Mesenchymal stem cell (in vitro differentiated cells and primary cell): ENCODE results near the gene AOAH.
A peak's percentile ranks its signal among the peaks of the same experiment; 100 is the strongest.

ENCODE experiments used
- DNase-seq: peaks from one replicate; pipeline ENCODE4 v3.0.0-alpha.2; 2013
- H2AFZ ChIP-seq: one replicate; pipeline ENCODE4 v1.6.1; 2013; ENCODE audit warnings: low read depth, mild to moderate bottlenecking, control low read depth, inconsistent platforms, low read length, moderate library complexity
- H2AK5ac ChIP-seq: 2 replicates; pipeline ENCODE4 v1.6.1; 2013; ENCODE audit warnings: low read length, moderate library complexity, mild to moderate bottlenecking, inconsistent platforms; ENCODE audit not compliant: severe bottlenecking
- H2BK120ac ChIP-seq: one replicate; pipeline ENCODE4 v1.6.1; 2013; ENCODE audit warnings: low read depth, mild to moderate bottlenecking, inconsistent platforms, low read length, moderate library complexity
- H2BK12ac ChIP-seq, 2 experiments: one replicate each; pipeline ENCODE4 v1.6.1; 2013; ENCODE audit warnings: inconsistent platforms in 2 of 2, low read length in 2 of 2, mild to moderate bottlenecking in 2 of 2, moderate library complexity in 2 of 2, control low read depth in 1 of 2
- H2BK15ac ChIP-seq: one replicate; pipeline ENCODE4 v1.6.1; 2013; ENCODE audit warnings: mild to moderate bottlenecking, low read depth, inconsistent platforms; ENCODE audit not compliant: poor library complexity, severe bottlenecking
- H2BK5ac ChIP-seq: 2 replicates; pipeline ENCODE4 v1.6.1; 2013; ENCODE audit warnings: low read depth, mild to moderate bottlenecking, low read length, control low read depth, inconsistent platforms; ENCODE audit not compliant: poor library complexity, severe bottlenecking
- H3K14ac ChIP-seq, 2 experiments: one replicate each; pipeline ENCODE4 v1.6.1; 2013; ENCODE audit warnings: inconsistent platforms in 2 of 2, low read length in 2 of 2, control low read depth in 1 of 2, mild to moderate bottlenecking in 1 of 2, moderate library complexity in 1 of 2
- H3K18ac ChIP-seq, 2 experiments: one replicate each; pipeline ENCODE4 v1.6.1; 2013; ENCODE audit warnings: inconsistent platforms in 2 of 2, low read length in 2 of 2, control low read depth in 1 of 2, low read depth in 1 of 2, mild to moderate bottlenecking in 1 of 2
- H3K23ac ChIP-seq, 2 experiments: one replicate each; pipeline ENCODE4 v1.6.1; 2013; ENCODE audit warnings: inconsistent platforms in 2 of 2, low read length in 2 of 2, mild to moderate bottlenecking in 2 of 2, moderate library complexity in 2 of 2, control low read depth in 1 of 2
- H3K27ac ChIP-seq: 2 replicates; pipeline ENCODE4 v1.5.1; 2013; ENCODE audit warnings: mild to moderate bottlenecking, moderate library complexity, low read length, control low read depth, inconsistent platforms; ENCODE audit not compliant: poor library complexity, severe bottlenecking
- H3K27me3 ChIP-seq, 2 experiments: 2 replicates each; pipeline versions ENCODE4 v1.6.1 to v1.7.0; 2013; ENCODE audit warnings: low read length in 2 of 2, mild to moderate bottlenecking in 2 of 2, moderate library complexity in 2 of 2, control low read depth in 1 of 2, inconsistent platforms in 1 of 2; ENCODE audit not compliant: control insufficient read depth in 1 of 2, insufficient read depth in 1 of 2
- H3K36me3 ChIP-seq, 2 experiments: 2 replicates each; pipeline versions ENCODE4 v1.6.1 to v1.7.0; 2013; ENCODE audit warnings: low read length in 2 of 2, control low read depth in 1 of 2, inconsistent platforms in 1 of 2, low read depth in 1 of 2, mild to moderate bottlenecking in 1 of 2; ENCODE audit not compliant: insufficient read depth in 2 of 2, control insufficient read depth in 1 of 2
- H3K4ac ChIP-seq, 2 experiments: one replicate each; pipeline ENCODE4 v1.6.1; 2013; ENCODE audit warnings: inconsistent platforms in 2 of 2, low read length in 2 of 2, mild to moderate bottlenecking in 2 of 2, moderate library complexity in 2 of 2, control low read depth in 1 of 2, low read depth in 1 of 2
- H3K4me1 ChIP-seq: 2 replicates; pipeline ENCODE4 v1.6.1; 2013; ENCODE audit warnings: low read depth, low read length, control low read depth; ENCODE audit not compliant: control insufficient read depth, insufficient read depth
- H3K4me2 ChIP-seq: 2 replicates; pipeline ENCODE4 v1.6.1; 2013; ENCODE audit warnings: low read length, mild to moderate bottlenecking, inconsistent platforms; ENCODE audit not compliant: poor library complexity, severe bottlenecking
- H3K4me3 ChIP-seq, 2 experiments: 2 replicates each; pipeline versions ENCODE4 v1.5.1 to v1.7.0; 2013; ENCODE audit warnings: low read length in 2 of 2, mild to moderate bottlenecking in 2 of 2, control low read depth in 1 of 2, low read depth in 1 of 2; ENCODE audit not compliant: insufficient read depth in 1 of 2
- H3K79me1 ChIP-seq: replicated peaks from 2 replicates; pipeline ENCODE4 v1.6.1; 2013; ENCODE audit warnings: mild to moderate bottlenecking, control low read depth, low read length, inconsistent platforms; ENCODE audit not compliant: poor library complexity, severe bottlenecking
- H3K9ac ChIP-seq: 2 replicates; pipeline ENCODE4 v1.7.0; 2013; ENCODE audit warnings: mild to moderate bottlenecking, low read length, moderate library complexity
- H3K9me3 ChIP-seq: 2 replicates; pipeline ENCODE4 v1.7.0; 2013; ENCODE audit warnings: mild to moderate bottlenecking, low read length; ENCODE audit not compliant: control insufficient read depth
- H4K8ac ChIP-seq: one replicate; pipeline ENCODE4 v1.6.1; 2013; ENCODE audit warnings: inconsistent platforms, mild to moderate bottlenecking, low read length, moderate library complexity
- H4K91ac ChIP-seq: one replicate; pipeline ENCODE4 v1.6.1; 2013; ENCODE audit warnings: mild to moderate bottlenecking, low read length, inconsistent platforms
- WGBS: methylation state at CpG from one replicate; pipeline ENCODE4 v1.1.7; 2013; ENCODE audit warnings: mixed read lengths; 5-methylcytosine and 5-hydroxymethylcytosine counted together

The AOAH gene

DNA sequence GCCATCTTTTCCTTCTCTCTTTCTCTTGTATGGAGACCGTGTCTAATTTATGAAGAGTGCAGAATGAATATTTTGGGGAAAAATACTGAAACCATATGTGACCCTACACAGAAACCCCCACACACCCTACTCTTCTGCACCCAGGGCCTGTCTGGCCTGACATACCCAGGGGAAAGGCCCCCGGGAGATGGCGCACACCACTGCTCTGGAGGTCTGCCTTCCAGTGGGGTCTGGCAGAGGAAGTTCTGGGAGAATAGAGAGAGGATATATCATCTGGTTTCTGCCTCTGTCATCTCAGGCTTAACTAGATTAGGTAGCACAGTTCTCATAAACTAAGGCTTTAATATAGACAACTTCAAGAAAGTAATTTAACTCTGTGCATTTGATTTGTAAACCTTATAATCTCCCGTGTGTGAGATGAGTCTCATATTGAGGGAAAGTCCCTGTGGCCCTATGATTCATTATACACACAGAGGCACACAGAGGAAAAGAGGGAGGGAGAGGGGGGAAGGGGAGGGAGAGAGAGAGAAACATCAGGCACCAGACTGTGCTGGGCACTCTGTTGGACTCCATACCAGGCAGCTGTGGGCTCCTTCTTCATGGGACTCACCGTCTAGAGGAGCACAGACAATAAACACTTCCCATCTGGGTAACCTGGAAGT lies 123.3 kb downstream of the AOAH start:
- Histone ChIP-seq H3K79me1 (no peaks in the 10 kb centered on the region), H2BK120ac (no peak overlapping the region), H4K8ac (no peak overlapping the region), H3K4me2 (no peak overlapping the region), H3K9me3 (no peaks in the 10 kb centered on the region), H3K18ac (no peak overlapping the region), H2BK15ac (no peak overlapping the region), H3K27ac (no peak overlapping the region), H3K36me3 (no peaks in the 10 kb centered on the region), H2BK12ac (no peak overlapping the region), H3K27me3 (no peaks in the 10 kb centered on the region), H2AK5ac (no peak overlapping the region), H3K23ac (no peak overlapping the region), H2BK5ac (no peak overlapping the region), H3K14ac (no peak overlapping the region), H2AFZ (no peak overlapping the region), H3K9ac (no peak overlapping the region), H3K4me3 (no peak overlapping the region), H4K91ac (no peak overlapping the region), H3K4me1 (peaks cover 7% of the 10 kb centered on the region), H3K4ac (no peak overlapping the region)
- WGBS, result 71% methylated on average over 3 of the region's 5 CpGs
- peak; percentile 34 for DNase-seq

DNA sequence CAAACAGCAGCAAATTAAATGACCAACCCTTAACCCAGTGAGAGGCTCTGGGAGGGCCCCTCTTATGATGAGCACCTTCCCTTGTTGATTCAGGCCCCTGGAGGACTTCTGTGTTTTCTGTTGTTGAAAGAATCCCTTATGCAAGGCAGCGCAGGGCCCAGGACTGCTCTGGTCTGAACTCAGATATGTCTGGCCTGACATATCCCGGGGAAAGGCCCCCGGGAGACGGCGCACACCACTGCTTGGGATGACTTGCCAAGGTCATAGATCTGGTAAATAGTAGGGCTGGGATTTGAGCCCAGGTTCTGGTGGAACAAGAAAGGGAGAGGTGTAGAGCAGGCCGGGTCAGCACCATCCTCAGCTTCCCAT lies 124.0 kb downstream of the AOAH start:
- no peaks in the 10 kb centered on the region for H3K27me3 ChIP-seq
- no peaks in the 10 kb centered on the region for H3K9me3 ChIP-seq
- DNase-seq, result no peak
- no peak overlapping the region for H3K27ac ChIP-seq
- H3K14ac ChIP-seq, result no peak overlapping the region
- no peak overlapping the region for H3K4me3 ChIP-seq
- no peak overlapping the region for H3K18ac ChIP-seq
- no peak overlapping the region for H3K9ac ChIP-seq
- H3K79me1 ChIP-seq, result no peaks in the 10 kb centered on the region
- 96% methylated on average over 5 of the region's 6 CpGs for WGBS
- H3K4me2 ChIP-seq, result no peak overlapping the region
- H3K4ac ChIP-seq, result no peak overlapping the region
- no peak overlapping the region for H2BK12ac ChIP-seq
- H2BK15ac ChIP-seq, result no peak overlapping the region
- H3K36me3 ChIP-seq, result no peaks in the 10 kb centered on the region
- H2AFZ ChIP-seq, result no peak overlapping the region
- H4K91ac ChIP-seq, result no peak overlapping the region
- H3K23ac ChIP-seq, result no peak overlapping the region
- H2BK120ac ChIP-seq, result no peak overlapping the region
- no peak overlapping the region for H4K8ac ChIP-seq
- no peak overlapping the region for H2BK5ac ChIP-seq
- no peak overlapping the region for H2AK5ac ChIP-seq
- peaks cover 7% of the 10 kb centered on the region for H3K4me1 ChIP-seq

DNA sequence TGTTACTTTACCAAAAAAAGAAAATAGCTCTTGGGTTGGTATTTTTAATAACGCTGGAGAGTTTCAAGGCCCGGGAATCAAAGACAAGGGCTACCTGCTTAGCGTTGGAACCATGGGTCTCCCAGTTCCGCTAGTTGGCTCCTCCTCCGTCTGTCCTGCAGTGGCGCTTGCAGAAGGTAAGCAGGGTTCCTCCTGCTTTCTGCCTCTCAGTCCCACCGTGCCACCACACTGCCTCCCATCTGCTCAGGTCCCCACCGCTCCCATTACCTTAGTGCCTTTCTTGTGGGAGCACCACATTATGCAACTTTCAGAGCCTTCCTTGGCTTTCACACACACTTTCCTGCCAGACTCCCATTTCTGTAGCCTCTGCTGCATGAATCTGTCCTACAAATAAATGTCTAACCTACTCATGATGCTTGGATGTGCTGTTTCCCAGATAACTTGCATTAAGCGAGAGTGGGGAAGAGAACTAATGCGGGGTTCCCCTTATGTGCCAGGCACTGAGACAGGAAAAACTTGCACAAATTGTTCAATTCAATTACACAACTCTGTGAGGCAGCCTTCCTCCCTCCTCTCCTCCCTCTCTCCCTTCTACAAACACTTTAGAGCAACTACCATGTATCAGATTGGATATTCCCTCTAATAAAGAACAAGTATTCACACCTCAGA lies 124.5 kb downstream of the AOAH start:
- no peak overlapping the region for H2BK5ac ChIP-seq
- H3K4me3 ChIP-seq, result no peak overlapping the region
- H3K4me2 ChIP-seq, result no peak overlapping the region
- no peaks in the 10 kb centered on the region for H3K27me3 ChIP-seq
- no peak overlapping the region for H4K8ac ChIP-seq
- H2BK120ac ChIP-seq, result no peak overlapping the region
- no peak overlapping the region for H2AFZ ChIP-seq
- no peaks in the 10 kb centered on the region for H3K9me3 ChIP-seq
- H3K4ac ChIP-seq, result no peak overlapping the region
- H3K23ac ChIP-seq, result no peak overlapping the region
- H3K18ac ChIP-seq, result no peak overlapping the region
- H3K14ac ChIP-seq, result no peak overlapping the region
- H3K9ac ChIP-seq, result no peak overlapping the region
- no peaks in the 10 kb centered on the region for H3K36me3 ChIP-seq
- H4K91ac ChIP-seq, result no peak overlapping the region
- H3K27ac ChIP-seq, result no peak overlapping the region
- WGBS, result 94% methylated on average over 10 of the region's 10 CpGs
- DNase-seq, result no peak
- no peaks in the 10 kb centered on the region for H3K79me1 ChIP-seq
- H3K4me1 ChIP-seq, result peaks cover 7% of the 10 kb centered on the region
- no peak overlapping the region for H2BK12ac ChIP-seq
- H2BK15ac ChIP-seq, result no peak overlapping the region
- no peak overlapping the region for H2AK5ac ChIP-seq

DNA sequence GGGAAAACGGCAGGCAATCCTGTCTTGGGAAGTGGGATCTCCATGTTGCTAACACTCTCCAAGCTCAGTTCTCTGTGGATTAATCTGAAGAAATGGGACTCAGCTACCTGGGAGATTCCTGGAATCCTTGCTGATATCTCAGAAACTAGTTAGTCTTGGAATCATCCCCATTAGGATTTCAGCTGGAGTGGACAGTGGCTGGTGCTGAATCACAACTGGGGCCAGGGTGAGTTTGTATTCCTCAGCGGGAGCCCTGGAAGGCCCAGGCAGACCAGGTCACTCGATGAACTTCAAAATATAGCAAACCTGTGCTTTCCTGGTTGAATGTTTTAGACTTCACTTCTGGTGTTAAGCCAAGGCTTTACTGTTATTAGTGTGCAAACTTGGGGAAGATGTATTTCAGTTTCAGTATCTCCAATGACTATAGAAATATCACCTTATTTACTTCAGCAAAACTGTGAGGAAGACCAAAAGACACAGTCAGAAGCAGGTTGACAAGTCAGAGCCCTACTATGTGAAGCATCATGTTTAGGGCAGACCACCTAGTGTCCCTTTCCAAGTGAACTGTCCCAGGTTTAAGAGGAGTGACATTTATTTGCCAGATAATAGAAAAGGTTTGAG lies 126.1 kb downstream of the AOAH start:
- no peak overlapping the region for H2AK5ac ChIP-seq
- no peak overlapping the region for H2AFZ ChIP-seq
- H3K18ac ChIP-seq, result no peak overlapping the region
- H2BK15ac ChIP-seq, result no peak overlapping the region
- no peak overlapping the region for H3K4ac ChIP-seq
- H3K4me2 ChIP-seq, result no peak overlapping the region
- no peak overlapping the region for H3K23ac ChIP-seq
- WGBS, result 87% methylated on average over 3 of the region's 3 CpGs
- no peak overlapping the region for H2BK5ac ChIP-seq
- H3K4me3 ChIP-seq, result no peak overlapping the region
- no peaks in the 10 kb centered on the region for H3K9me3 ChIP-seq
- no peak overlapping the region for H3K27ac ChIP-seq
- H3K79me1 ChIP-seq, result no peaks in the 10 kb centered on the region
- H2BK12ac ChIP-seq, result no peak overlapping the region
- H3K27me3 ChIP-seq, result no peaks in the 10 kb centered on the region
- no peak overlapping the region for H3K9ac ChIP-seq
- no peak overlapping the region for H3K14ac ChIP-seq
- H3K4me1 ChIP-seq, result peaks cover 5% of the 10 kb centered on the region
- H4K8ac ChIP-seq, result no peak overlapping the region
- no peak overlapping the region for H4K91ac ChIP-seq
- no peaks in the 10 kb centered on the region for H3K36me3 ChIP-seq
- H2BK120ac ChIP-seq, result no peak overlapping the region
- DNase-seq, result no peak
